GM21423 (cell line): ENCODE results near the gene ARL5B.

ENCODE experiments used
- ATAC-seq: cut with Tn5 transposase; IDR thresholded peaks from one replicate; pipeline ENCODE4 v1.9.1; 2021; ENCODE audit warnings: mild to moderate bottlenecking, moderate library complexity; ENCODE audit not compliant: unreplicated experiment

ARL5B gene

GRCh38 chr10:18699849-18700840, 40.9 kb downstream of the ARL5B start:
- no peak for ATAC-seq

DNA sequence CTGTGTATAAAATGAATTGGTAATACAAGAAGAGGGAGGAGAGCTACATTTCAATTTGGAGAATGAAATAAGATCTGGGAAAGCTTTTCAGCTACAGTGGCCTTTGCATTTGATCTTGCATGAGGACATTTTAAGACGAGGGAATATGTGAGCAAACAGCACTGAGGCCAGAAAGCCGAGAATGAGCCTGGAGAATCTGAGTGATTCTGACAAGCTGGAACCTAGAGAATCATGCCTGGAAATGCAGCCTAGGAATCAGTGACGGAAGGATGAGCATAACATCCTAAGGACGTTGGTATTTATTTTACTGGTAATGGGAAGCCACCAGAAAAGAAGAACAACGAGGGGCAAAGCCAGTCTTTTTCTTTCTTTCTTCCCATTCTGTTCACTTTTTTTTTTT, 44.3 kb downstream of the ARL5B start:
- no peak for ATAC-seq

DNA sequence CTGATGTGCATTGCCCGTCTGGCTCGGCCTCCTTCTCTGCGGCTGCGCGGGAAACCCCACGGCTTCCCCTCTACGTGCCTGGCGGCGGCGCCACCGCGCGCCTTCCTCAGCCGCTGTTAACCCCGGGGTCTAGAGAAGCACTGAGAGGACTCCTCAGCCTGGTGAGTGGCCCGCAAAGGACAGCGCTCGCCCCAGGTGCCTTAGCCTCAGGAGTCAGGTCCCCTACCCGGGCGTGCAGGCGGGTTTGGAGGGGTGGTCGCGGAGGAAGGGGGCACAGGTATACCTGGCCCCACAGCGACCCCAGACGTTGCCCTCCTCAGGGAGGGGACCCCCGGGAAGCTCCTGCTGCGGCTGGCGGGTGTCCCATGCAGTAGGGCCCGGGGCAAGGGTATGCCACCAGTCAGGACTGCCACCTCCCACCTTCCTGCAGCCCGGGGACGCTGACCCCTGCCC, 51.0 kb downstream of the ARL5B start:
- no peak for ATAC-seq

DNA sequence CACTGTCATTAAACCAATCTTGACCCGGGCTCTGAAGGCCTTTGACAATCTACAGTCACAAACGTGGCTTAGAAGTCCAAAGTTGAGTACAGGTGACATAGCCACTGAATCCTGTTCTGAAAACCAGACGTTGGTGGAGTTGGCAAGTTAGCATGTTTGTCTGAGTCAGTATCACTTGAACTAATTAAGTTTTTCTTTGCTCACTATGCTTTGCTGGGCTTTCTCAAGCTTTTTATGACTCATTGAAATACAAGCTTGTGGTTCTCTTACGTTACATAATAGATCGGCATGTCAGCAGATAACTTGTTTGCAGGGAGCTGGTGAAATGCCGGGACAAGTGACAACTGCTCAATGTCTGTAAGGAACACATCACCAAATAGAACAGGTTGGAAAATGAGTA, 53.8 kb downstream of the ARL5B start:
- ATAC-seq, result no peak

- no peak for ATAC-seq
These were observed 59.8 kb downstream of the ARL5B start for GRCh38 chr10:18718991-18719390.

- no peak for ATAC-seq
These were observed 60.6 kb downstream of the ARL5B start for GRCh38 chr10:18719811-18720210.

GRCh38 chr10:18721067-18721466, 61.8 kb downstream of the ARL5B start:
- ATAC-seq, result no peak

GRCh38 chr10:18723801-18724200, 64.6 kb downstream of the ARL5B start:
- no peak for ATAC-seq
